Measurements from ENCODE around the gene LARP6. TPM values are rescaled to one million over a fixed set of nuclear protein-coding genes. Genes with fewer than 3 reads are reported as not detected.
A peak's percentile ranks its signal among the peaks of the same experiment; 100 is the strongest.

The LARP6 gene
- polyA plus RNA-seq, 1 donor (not counting 4 experiments of a cell fraction or from before 2014, with no cell fraction given): 66.1 TPM

- TF ChIP-seq EZH2 (IDR thresholded peaks at IDR 0.05; ENCODE audit: low read length): no peak
- TF ChIP-seq CTCF (optimal IDR thresholded peaks at IDR 0.05 in 1 of 3, IDR thresholded peaks at IDR 0.05 in 1 of 3, conservative IDR thresholded peaks at IDR 0.05 in 1 of 3; ENCODE audit: extremely low read depth in 1 of 3, insufficient read depth in 2 of 3, low read length in 3 of 3): no peak
- H3K4me1 ChIP-seq (ENCODE audit: control insufficient read depth, extremely low read depth, insufficient read depth, low read length): peaks cover 25% of the 10 kb centered on the region
- H2AFZ ChIP-seq (ENCODE audit: control insufficient read depth, low read length): no peak overlapping the region
- H3K9me1 ChIP-seq (ENCODE audit: control insufficient read depth, extremely low read depth, insufficient read depth, low read length): no peaks in the 10 kb centered on the region
- dilution Hi-C loops (cut with MboI; ENCODE audit: extremely low pct_ligation_motif_present, low sequenced_read_pairs): no loop called here
- H3K9ac ChIP-seq (ENCODE audit: control insufficient read depth, extremely low read depth, insufficient read depth, low read length): peak overlapping the region; percentile 8
- no peaks in the 10 kb centered on the region for H3K36me3 ChIP-seq (ENCODE audit: control insufficient read depth in 2 of 2, extremely low read depth in 1 of 2, insufficient read depth in 2 of 2, low read length in 2 of 2)
- H3K27ac ChIP-seq (ENCODE audit: control insufficient read depth, insufficient read depth, low read length): peak overlapping the region; percentile 75
- no peaks in the 10 kb centered on the region for H4K20me1 ChIP-seq (ENCODE audit: control insufficient read depth, extremely low read depth, insufficient read depth, low read length)
- no peaks in the 10 kb centered on the region for H3K27me3 ChIP-seq (ENCODE audit: control insufficient read depth, extremely low read depth, insufficient read depth, low read length)
- H3K9me3 ChIP-seq (ENCODE audit: control insufficient read depth, low read depth, low read length): no peaks in the 10 kb centered on the region
- no peak overlapping the region for H3K4me3 ChIP-seq (ENCODE audit: control insufficient read depth in 2 of 3, extremely low read depth in 1 of 3, insufficient read depth in 2 of 3, low read depth in 1 of 3, low read length in 3 of 3)
- peak overlapping the region; percentile 58 for H3K4me2 ChIP-seq (ENCODE audit: control insufficient read depth, extremely low read depth, insufficient read depth, low read depth, low read length)
- H3K79me2 ChIP-seq (ENCODE audit: control insufficient read depth, insufficient read depth, low read length): no peaks in the 10 kb centered on the region
- DNase-seq (ENCODE audit: low read depth, low spot score): peak; percentile 49
- peak; percentile 98 for FAIRE-seq
Measured at GRCh38 chr15:70863450-70864218, 9.7 kb upstream of the LARP6 start.

- Histone ChIP-seq H4K20me1 (ENCODE audit: control insufficient read depth, extremely low read depth, insufficient read depth, low read length) (no peaks in the 10 kb centered on the region), H3K9me3 (ENCODE audit: control insufficient read depth, low read depth, low read length) (no peaks in the 10 kb centered on the region), H3K36me3 (ENCODE audit: control insufficient read depth in 2 of 2, extremely low read depth in 1 of 2, insufficient read depth in 2 of 2, low read length in 2 of 2) (no peaks in the 10 kb centered on the region), H3K4me3 (ENCODE audit: control insufficient read depth in 2 of 3, extremely low read depth in 1 of 3, insufficient read depth in 2 of 3, low read depth in 1 of 3, low read length in 3 of 3) (no peak overlapping the region), H3K27me3 (ENCODE audit: control insufficient read depth, extremely low read depth, insufficient read depth, low read length) (no peaks in the 10 kb centered on the region), H3K9ac (ENCODE audit: control insufficient read depth, extremely low read depth, insufficient read depth, low read length) (no peak overlapping the region), H2AFZ (ENCODE audit: control insufficient read depth, low read length) (no peak overlapping the region), H3K4me2 (ENCODE audit: control insufficient read depth, extremely low read depth, insufficient read depth, low read depth, low read length) (no peak overlapping the region), H3K79me2 (ENCODE audit: control insufficient read depth, insufficient read depth, low read length) (no peaks in the 10 kb centered on the region), H3K27ac (ENCODE audit: control insufficient read depth, insufficient read depth, low read length) (no peak overlapping the region), H3K9me1 (ENCODE audit: control insufficient read depth, extremely low read depth, insufficient read depth, low read length) (no peaks in the 10 kb centered on the region), H3K4me1 (ENCODE audit: control insufficient read depth, extremely low read depth, insufficient read depth, low read length) (peaks cover 36% of the 10 kb centered on the region)
- no peak for TF ChIP-seq CTCF (optimal IDR thresholded peaks at IDR 0.05 in 1 of 3, IDR thresholded peaks at IDR 0.05 in 1 of 3, conservative IDR thresholded peaks at IDR 0.05 in 1 of 3; ENCODE audit: extremely low read depth in 1 of 3, insufficient read depth in 2 of 3, low read length in 3 of 3)
- no peak for TF ChIP-seq EZH2 (IDR thresholded peaks at IDR 0.05; ENCODE audit: low read length)
- dilution Hi-C loops (cut with MboI; ENCODE audit: extremely low pct_ligation_motif_present, low sequenced_read_pairs): no loop called here
- DNase-seq (ENCODE audit: low read depth, low spot score) (no peak), FAIRE-seq (no peak)
Measured at GRCh38 chr15:70859998-70860397, 6.0 kb upstream of the LARP6 start.

Measured in keratinocyte (primary cell).